OCI-LY1 (cell line): ENCODE measurements around the gene ROBO1.

Source experiments
- CTCF ChIP-seq: fragments of 200-600 bp; sonication (generic), shearing (Covaris generic); IDR thresholded peaks from 2 replicates; pipeline ENCODE4 v1.5.1; 2017; ENCODE audit warnings: mild to moderate bottlenecking, antibody characterized with exemption, low read length, moderate library complexity, mixed read lengths
- EZH2 ChIP-seq: fragments of 200-600 bp; sonication (generic), shearing (Covaris generic); IDR thresholded peaks from 2 replicates; pipeline ENCODE4 v1.8.0; 2017; ENCODE audit warnings: borderline replicate concordance, mixed run types, mild to moderate bottlenecking, antibody characterized with exemption, low read length, moderate library complexity, mixed read lengths

GRCh38 chr3:78799681-78800080, 968.1 kb downstream of the ROBO1 start:
- TF ChIP-seq CTCF = no peak
- TF ChIP-seq EZH2 = no peak
